DOHH2 (cell line): ENCODE data around the gene HIKESHI.

Experiments
- CTCF ChIP-seq: fragments of 200-600 bp; sonication (generic); IDR thresholded peaks from one replicate; pipeline ENCODE4 v1.5.1; 2014; ENCODE audit warnings: antibody characterized with exemption, mild to moderate bottlenecking, low read depth, low read length; ENCODE audit not compliant: poor library complexity, severe bottlenecking
- EZH2phosphoT487 ChIP-seq: fragments of 200-600 bp; sonication (generic); IDR thresholded peaks from 2 replicates; pipeline ENCODE4 v1.6.1; 2017; ENCODE audit warnings: borderline replicate concordance, mild to moderate bottlenecking, antibody characterized with exemption, low read length, moderate library complexity, mixed read lengths

GRCh38 chr11:86277741-86278140, 24.3 kb upstream of the HIKESHI start:
- TF ChIP-seq CTCF (no peak), EZH2phosphoT487 (no peak)
